ENCODE measurements around the gene FKBP11.
"Not testable (repeated sequence)": the region's sequence is repeated elsewhere in the genome, so short reads cannot be mapped to it uniquely, and the experiment has no call there.

FKBP11 gene

GRCh38 chr12:48954841-48955501 is 29.7 kb upstream of the FKBP11 start:
- DNase-seq: no peak

GRCh38 chr12:48954061-48954460 is 28.8 kb upstream of the FKBP11 start:
- DNase-seq: no peak

GRCh38 chr12:48952691-48953090 is 27.4 kb upstream of the FKBP11 start:
- DNase-seq: no peak

- no peak for DNase-seq
Measured at GRCh38 chr12:48947727-48948126, 22.4 kb upstream of the FKBP11 start.

- no peak for DNase-seq
Measured at GRCh38 chr12:48946943-48947342, 21.7 kb upstream of the FKBP11 start.

DNA sequence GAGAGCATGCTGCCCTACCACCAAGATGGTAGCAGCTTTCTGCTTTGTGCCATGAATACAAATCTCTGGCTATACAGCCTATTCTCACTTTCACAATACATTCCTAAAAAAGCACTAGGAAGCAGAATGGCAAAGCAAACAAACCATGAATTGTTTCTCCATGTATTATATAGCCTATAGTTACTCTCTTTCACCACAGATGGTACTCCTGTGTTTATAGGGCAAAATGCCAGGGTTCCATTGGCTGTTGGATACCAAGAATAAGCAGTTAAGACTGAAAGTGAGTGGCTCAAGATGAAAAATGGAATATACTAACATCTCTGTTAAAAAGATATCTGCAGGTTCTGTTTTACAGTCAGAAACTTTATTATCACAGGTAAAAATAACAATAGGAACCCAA is 20.9 kb upstream of the FKBP11 start:
- peak; percentile 9 for DNase-seq

DNA sequence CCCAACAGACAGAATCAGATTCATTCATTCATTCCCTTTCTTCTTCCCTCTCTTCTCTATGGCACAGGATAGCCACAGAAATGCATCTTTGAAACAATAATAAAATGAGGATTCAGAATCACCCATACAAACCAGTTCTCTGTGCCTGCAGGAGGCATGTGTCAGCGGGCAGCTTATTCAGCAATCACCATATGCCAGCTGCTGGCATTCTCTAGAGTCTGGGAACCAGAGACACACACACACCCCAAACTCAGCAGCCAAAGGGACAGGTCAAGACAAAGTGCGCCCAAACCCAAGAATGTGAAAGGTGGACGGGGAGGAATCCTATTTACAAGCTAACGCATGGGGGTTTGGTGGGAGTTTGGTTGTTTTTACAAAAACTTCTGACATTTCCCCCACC is 17.9 kb upstream of the FKBP11 start:
- DNase-seq: no peak

DNA sequence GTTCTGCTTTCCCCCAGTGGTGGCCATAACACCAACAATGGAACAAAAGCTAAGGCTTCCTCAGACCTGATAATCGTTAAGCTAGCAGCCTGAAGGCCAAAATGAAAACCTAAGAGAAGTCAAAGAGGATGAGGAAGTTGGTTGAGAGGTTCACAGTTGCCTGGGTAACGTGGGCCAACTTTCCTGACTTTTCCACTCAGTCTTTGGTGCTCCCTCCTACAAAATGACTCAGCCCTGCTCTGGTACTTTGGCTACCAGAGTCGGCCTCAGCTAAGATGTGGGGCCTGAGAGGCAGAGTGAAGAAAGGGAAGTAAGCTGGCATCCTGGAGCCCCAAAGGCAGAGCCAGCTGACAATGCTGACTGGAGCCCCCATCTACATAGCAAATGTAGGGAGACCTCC is 14.9 kb upstream of the FKBP11 start:
- DNase-seq: no peak

DNA sequence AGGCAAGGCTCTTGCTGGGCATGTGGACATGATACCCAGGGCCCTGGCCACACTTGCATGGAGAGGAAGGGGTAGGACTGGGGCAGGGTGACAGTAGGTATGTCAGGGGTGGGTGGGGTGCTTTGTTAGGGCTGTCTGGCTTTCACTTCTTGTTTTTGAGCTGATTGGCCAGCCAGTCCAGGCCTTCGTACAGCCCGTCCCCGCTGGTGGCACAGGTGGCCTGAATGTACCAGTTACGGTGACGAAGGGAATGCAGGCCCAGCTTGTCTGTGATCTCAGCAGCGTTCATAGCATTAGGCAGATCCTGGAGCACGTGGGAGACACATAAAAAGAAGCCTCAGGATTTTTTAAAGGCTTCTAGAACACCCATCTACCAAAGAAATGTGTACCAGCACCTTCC is 13.5 kb upstream of the FKBP11 start:
- no peak for DNase-seq

- no peak for DNase-seq
Measured at GRCh38 chr12:48937170-48937569, 11.9 kb upstream of the FKBP11 start.

DNA sequence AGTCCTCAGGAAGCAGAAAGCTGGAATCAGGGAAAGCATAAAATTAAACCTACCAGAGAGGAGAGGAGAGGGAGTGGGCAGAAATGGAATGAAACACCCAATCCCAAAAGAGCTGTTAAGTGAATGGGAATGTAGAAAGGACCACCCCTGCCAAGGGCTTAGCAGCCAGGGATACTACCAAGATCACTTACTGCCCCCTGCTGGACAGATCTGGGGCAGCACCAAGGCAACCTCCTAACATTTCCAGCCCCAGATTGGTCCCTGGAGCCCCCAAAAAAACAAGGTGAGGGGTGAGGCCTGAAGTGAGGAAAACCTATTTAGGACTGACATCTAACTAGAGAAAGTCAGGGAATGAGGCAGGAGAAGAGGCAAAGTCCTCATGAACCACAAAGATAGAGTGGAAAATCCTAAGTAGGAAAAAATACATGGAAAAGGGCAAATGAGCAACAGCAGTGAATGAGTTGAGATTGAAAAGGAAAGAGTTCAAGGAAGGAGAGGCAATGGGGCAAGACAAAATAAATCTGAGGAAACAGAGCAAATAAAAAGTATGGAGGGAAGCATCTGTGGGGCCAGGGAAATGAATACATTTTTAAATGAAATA is 11.2 kb upstream of the FKBP11 start:
- DNase-seq: peak; percentile 25

DNA sequence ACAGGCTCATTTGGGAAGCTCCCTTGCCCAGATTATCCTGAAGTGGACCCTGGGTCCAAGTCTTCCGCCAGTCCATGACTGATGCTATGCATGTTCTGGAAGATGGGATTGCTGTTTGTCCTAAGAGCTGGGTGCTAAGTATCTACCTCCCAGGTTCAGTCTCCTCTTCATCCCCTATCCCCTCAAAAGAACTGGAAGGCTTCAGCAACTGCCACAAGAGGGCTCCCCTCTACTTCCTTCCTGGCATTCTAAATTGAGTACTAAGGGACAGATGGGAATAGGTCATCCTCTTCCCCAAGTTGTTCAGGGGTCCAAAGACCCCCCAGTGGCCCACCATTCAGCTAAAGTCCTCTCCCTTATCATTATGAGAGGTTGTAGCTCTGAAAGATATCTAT is 9.0 kb upstream of the FKBP11 start:
- DNase-seq: no peak

- DNase-seq: no peak
Measured at GRCh38 chr12:48933664-48934311, 8.5 kb upstream of the FKBP11 start.

DNA sequence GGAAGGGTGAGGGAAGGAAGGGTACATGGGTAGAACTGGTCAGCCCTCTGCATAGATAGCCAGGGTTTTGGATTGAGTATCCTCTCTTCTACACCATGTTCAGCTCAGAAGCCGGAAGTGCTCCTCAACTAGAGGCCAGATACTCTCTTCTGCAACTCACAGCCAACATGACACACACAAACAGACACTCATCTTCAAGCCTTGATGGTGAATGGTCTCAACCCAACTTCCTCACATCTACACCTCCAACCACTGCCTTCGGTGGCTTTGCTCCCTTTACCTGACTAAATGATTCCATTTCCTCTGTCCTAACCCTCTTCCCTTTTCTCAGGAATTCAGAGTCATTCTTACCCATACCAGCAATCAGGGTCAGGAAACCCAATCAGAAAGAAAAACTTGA is 7.6 kb upstream of the FKBP11 start:
- DNase-seq: no peak

GRCh38 chr12:48930475-48930874 is 5.2 kb upstream of the FKBP11 start:
- no peak for DNase-seq

DNA sequence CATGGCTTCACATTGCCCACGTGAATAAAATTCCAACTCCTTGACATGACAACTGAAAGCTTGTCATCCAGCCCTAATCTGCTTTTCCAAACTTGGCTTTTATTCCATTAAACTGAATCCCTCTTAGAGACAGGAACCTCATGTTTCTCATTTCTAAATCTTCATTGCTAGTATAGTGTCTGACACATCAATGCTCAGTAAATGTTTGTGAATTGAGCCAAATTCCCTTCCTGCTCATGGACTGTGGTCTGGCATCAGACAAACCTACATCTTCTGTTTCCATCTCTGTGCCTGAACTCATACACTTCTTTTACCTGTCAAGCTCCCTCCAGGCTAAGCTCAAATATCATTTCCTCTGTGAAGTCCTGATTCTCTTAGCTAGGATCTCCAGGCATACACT is 4.3 kb upstream of the FKBP11 start:
- DNase-seq: no peak

- DNase-seq: no peak
Measured at GRCh38 chr12:48927261-48927660, 2.0 kb upstream of the FKBP11 start.

GRCh38 chr12:48924617-48925303 is 532 bp downstream of the FKBP11 start:
- DNase-seq: no peak

DNA sequence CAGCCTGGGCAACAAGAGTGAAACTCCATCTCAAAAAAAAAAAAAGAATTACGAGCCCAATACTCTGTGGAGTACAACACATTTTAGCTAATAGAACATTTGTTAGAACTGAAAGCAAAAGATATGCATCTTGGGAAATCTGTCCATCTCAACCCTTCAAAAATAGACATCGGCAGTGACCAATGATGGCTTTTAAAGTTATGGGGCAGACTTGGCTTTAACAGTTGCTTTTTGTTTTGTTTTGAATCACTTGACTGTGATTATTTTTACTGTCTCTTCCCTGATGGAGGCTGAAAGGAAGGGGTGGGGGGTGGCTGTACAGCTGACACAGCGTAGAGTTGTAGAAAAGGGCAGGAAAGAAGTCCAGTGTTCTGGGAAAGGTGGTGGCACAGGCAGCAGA is 2.2 kb downstream of the FKBP11 start:
- DNase-seq: no peak

DNA sequence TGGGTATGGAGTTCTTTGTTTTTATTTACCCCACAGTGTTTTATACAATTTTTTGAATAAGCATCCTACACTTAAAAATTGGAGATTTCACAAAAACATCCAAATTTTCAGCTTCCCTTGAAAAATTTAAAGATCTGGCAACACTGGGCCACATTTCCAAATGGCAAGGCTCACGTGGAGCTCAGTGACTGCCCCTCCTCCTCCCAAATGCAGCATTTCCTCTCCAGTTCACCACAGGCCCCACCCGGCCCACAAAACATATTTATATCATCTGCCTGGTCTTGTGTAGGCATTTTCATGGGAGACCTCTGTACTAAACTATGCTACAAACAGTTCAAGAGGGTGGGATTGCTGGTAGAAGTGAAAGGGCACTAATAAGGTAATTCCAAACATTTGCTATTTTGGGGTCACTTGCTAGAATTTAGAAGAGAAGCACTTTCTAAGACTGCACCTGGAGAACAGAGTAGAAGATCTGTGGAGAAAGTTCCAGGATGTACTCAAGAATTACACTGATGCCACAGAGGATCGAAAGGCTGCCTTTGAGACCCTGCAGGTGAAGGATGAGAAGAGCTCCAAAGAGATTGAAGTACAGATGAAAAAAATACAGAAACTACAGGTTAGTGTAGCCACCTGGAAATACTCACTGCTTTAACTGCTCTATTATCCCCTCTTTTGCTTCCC is 7.3 kb downstream of the FKBP11 start:
- DNase-seq: no peak

GRCh38 chr12:48910196-48910595 is 15.1 kb downstream of the FKBP11 start:
- no peak for DNase-seq

GRCh38 chr12:48909698-48910097 is 15.6 kb downstream of the FKBP11 start:
- not testable (repeated sequence) for DNase-seq

DNA sequence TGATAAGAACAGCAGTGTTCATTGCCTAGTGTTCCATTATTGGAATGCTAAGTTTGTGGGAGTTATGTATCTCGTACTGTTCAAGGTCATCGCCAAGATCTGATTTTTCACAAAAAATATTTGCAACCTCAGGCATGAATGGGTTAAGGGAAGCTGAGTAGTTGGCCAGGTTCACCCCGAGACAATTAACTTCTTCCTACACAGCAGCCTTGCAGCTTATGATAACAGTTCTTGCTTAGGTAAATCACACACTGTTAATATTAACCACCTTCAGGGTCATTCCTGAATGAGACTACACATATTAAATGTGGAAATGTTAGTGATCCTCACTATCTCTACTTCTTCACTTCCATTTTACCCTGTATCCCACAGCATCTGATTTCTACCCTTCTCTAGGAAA is 18.0 kb downstream of the FKBP11 start:
- DNase-seq: no peak
